CD14-positive monocyte (primary cell): ENCODE results near the gene NLRC5. TPM values are rescaled to one million over a fixed set of nuclear protein-coding genes. Genes with fewer than 3 reads are reported as not detected.

Experiments
- DNase-seq, 3 donors: peaks; one replicate each; pipeline ENCODE4 v3.0.0-alpha.2; 2011 to 2022
- H2AFZ ChIP-seq: 2 replicates; pipeline ENCODE4 v1.6.0; 2012; ENCODE audit warnings: mild to moderate bottlenecking, low read depth, low read length, inconsistent platforms; ENCODE audit not compliant: insufficient read depth, poor library complexity, severe bottlenecking
- H3K27ac ChIP-seq, 2 donors: 1 replicate in 1 of 2; 2 replicates in 1 of 2; pipeline ENCODE4 v1.5.1; 2012 to 2013; ENCODE audit warnings: low read length in 2 of 2, control low read depth in 1 of 2, inconsistent platforms in 1 of 2, low read depth in 1 of 2, mild to moderate bottlenecking in 1 of 2
- H3K27me3 ChIP-seq, 2 donors: one replicate each; pipeline versions ENCODE4 v1.6.0 to v1.6.1; 2011 to 2013; ENCODE audit warnings: low read length in 2 of 2; ENCODE audit not compliant: control insufficient read depth in 2 of 2, insufficient read depth in 2 of 2
- H3K36me3 ChIP-seq, 2 donors: replicated peaks in 1 of 2; 1 replicate in 1 of 2; 2 replicates in 1 of 2; pipeline versions ENCODE4 v1.5.1 to v1.6.1; 2012 to 2013; ENCODE audit warnings: low read length in 2 of 2, control low read depth in 1 of 2, inconsistent platforms in 1 of 2, mild to moderate bottlenecking in 1 of 2; ENCODE audit not compliant: insufficient read depth in 2 of 2, control insufficient read depth in 1 of 2
- H3K4me1 ChIP-seq, 2 donors: 1 replicate in 1 of 2; 2 replicates in 1 of 2; pipeline versions ENCODE4 v1.5.1 to v1.6.1; 2012 to 2013; ENCODE audit warnings: low read length in 2 of 2, control low read depth in 1 of 2, inconsistent platforms in 1 of 2, mild to moderate bottlenecking in 1 of 2, moderate library complexity in 1 of 2; ENCODE audit not compliant: insufficient read depth in 2 of 2, control insufficient read depth in 1 of 2
- H3K4me2 ChIP-seq: replicated peaks from 2 replicates; pipeline ENCODE3; 2012; ENCODE audit warnings: low read length, moderate library complexity, mild to moderate bottlenecking; ENCODE audit not compliant: poor library complexity, severe bottlenecking; ENCODE audit errors: extremely low read depth
- H3K4me3 ChIP-seq, 3 experiments: fragments of 200-600 bp in 1 of 3; sonication (generic) in 1 of 3; replicated peaks in 1 of 3; 1 replicate in 2 of 3; 2 replicates in 1 of 3; pipeline ENCODE4 v1.5.1; 2011 to 2013; ENCODE audit warnings: low read length in 3 of 3, mild to moderate bottlenecking in 3 of 3, control low read depth in 2 of 3, low read depth in 2 of 3, inconsistent platforms in 1 of 3, moderate library complexity in 1 of 3
- H3K79me2 ChIP-seq: 2 replicates; pipeline ENCODE4 v1.6.0; 2012; ENCODE audit warnings: mild to moderate bottlenecking, control low read depth, inconsistent platforms, low read length, moderate library complexity; ENCODE audit not compliant: insufficient read depth
- H3K9ac ChIP-seq: 2 replicates; pipeline ENCODE4 v1.6.0; 2017; ENCODE audit warnings: low read length, mild to moderate bottlenecking; ENCODE audit not compliant: insufficient read depth, poor library complexity, severe bottlenecking
- H3K9me3 ChIP-seq, 2 donors: replicated peaks in 1 of 2; 1 replicate in 1 of 2; 2 replicates in 1 of 2; pipeline versions ENCODE4 v1.5.1 to v1.6.1; 2012 to 2013; ENCODE audit warnings: low read length in 2 of 2, control low read depth in 1 of 2; ENCODE audit not compliant: control insufficient read depth in 1 of 2, insufficient read depth in 1 of 2
- H4K20me1 ChIP-seq: 2 replicates; pipeline ENCODE4 v1.6.0; 2012; ENCODE audit warnings: mild to moderate bottlenecking, low read length, control low read depth, moderate library complexity; ENCODE audit not compliant: insufficient read depth
- H3K27ac Mint-ChIP-seq, 7 donors: one replicate each; pipeline ENCODE4 v1.8.0; 2020; ENCODE audit warnings: mild to moderate bottlenecking in 7 of 7, mixed read lengths in 7 of 7, moderate library complexity in 6 of 7, inconsistent platforms in 2 of 7
- H3K27me3 Mint-ChIP-seq, 3 donors: one replicate each; pipeline ENCODE4 v1.8.0; 2021 to 2022; ENCODE audit warnings: low read depth in 3 of 3, mild to moderate bottlenecking in 3 of 3, mixed read lengths in 3 of 3, moderate library complexity in 3 of 3, inconsistent platforms in 1 of 3
- H3K36me3 Mint-ChIP-seq, 2 donors: one replicate each; pipeline ENCODE4 v1.8.0; 2020; ENCODE audit warnings: mixed read lengths in 2 of 2, inconsistent platforms in 1 of 2, mild to moderate bottlenecking in 1 of 2
- H3K4me1 Mint-ChIP-seq: one replicate; pipeline ENCODE4 v1.8.0; 2020; ENCODE audit warnings: mild to moderate bottlenecking, mixed read lengths
- H3K4me3 Mint-ChIP-seq, 2 donors: one replicate each; pipeline ENCODE4 v1.8.0; 2020; ENCODE audit warnings: mild to moderate bottlenecking in 2 of 2, mixed read lengths in 2 of 2, moderate library complexity in 1 of 2
- H3K9me3 Mint-ChIP-seq, 7 donors: one replicate each; pipeline ENCODE4 v1.8.0; 2020 to 2022; ENCODE audit warnings: mixed read lengths in 7 of 7, mild to moderate bottlenecking in 6 of 7, moderate library complexity in 6 of 7, inconsistent platforms in 2 of 7
- CTCF ChIP-seq: fragments of 200-600 bp; IDR thresholded peaks from one replicate; pipeline ENCODE4 v1.8.0; 2022; ENCODE audit warnings: antibody characterized with exemption, mild to moderate bottlenecking
- WGBS: methylation state at CpG from one replicate; pipeline ENCODE4 v1.1.5; 2013; ENCODE audit warnings: missing lambda C conversion rate; ENCODE audit not compliant: insufficient coverage; 5-methylcytosine and 5-hydroxymethylcytosine counted together
- intact Hi-C, 2 donors: fragments of 100-400 bp; cut with micrococcal nuclease; formaldehyde crosslinking; loops; one replicate each; pipeline versions ENCODE4 v1.15.0 to v1.15.1; 2023
- polyA plus RNA-seq, 3 donors: library from polyadenylated mRNA; depleted of rRNA in 1 of 3; unstranded in 2 of 3; stranded (reverse) in 1 of 3; fragments of 300-500 nt in 2 of 3; fragments of >200 nt in 1 of 3; fragmentation: Illumina TruSeq in 2 of 3; gene quantifications; 1 replicate in 2 of 3; 2 replicates in 1 of 3; pipeline ENCODE4 v1.2.3, GENCODE V29; 2012 to 2021

Gene NLRC5
- polyA plus RNA-seq, 3 donors = 10.3 to 171 (median 21.6) TPM

GRCh38 chr16:57044931-57045693 is 55.8 kb downstream of the NLRC5 start:
- WGBS = 100% methylated on average over 1 of the region's 12 CpGs
- Histone ChIP-seq H3K9me3 (no peaks in the 10 kb centered on the region), H3K4me2 (peak overlapping the region; percentile 41)

More at GRCh38 chr16:57044931-57045693, 55.8 kb downstream of the NLRC5 start:
- no peaks in the 10 kb centered on the region for H3K27me3 ChIP-seq
- no peak overlapping the region for H3K4me3 Mint-ChIP-seq
- H3K79me2 ChIP-seq = peaks cover 58% of the 10 kb centered on the region
- peak overlapping the region in 6 of 7 donors; percentile 66 to 89 (median 82) for H3K27ac Mint-ChIP-seq
- intact Hi-C loops = loop anchor here in 1 of 2 donors (5.0 to 10.0 kb wide), 2 partner anchors 78 to 180 kb away; partner anchors contain the start of gene SLC12A3
- peaks cover 69 to 93% of the 10 kb centered on the region in 2 donors for H3K36me3 Mint-ChIP-seq
- peak overlapping the region; percentile 15 to 68 for H3K27ac ChIP-seq
- H3K4me1 Mint-ChIP-seq = peaks cover 57% of the 10 kb centered on the region
- peaks cover 49 to 79% of the 10 kb centered on the region in 2 donors for H3K36me3 ChIP-seq
- no peak overlapping the region for H2AFZ ChIP-seq
- peaks cover 55 to 57% of the 10 kb centered on the region in 2 donors for H3K4me1 ChIP-seq
- peak overlapping the region in 1 of 3 experiments; percentile 16 for H3K4me3 ChIP-seq
- no peaks in the 10 kb centered on the region for H4K20me1 ChIP-seq
- no peak for DNase-seq
- no peak overlapping the region for H3K9ac ChIP-seq
- H3K9me3 Mint-ChIP-seq = peaks cover 0 to 3% (median 0%) of the 10 kb centered on the region in 7 donors
- TF ChIP-seq CTCF = no peak
- H3K27me3 Mint-ChIP-seq = peaks cover 0 to 6% (median 2%) of the 10 kb centered on the region in 3 donors
